NCI-H774 (cell line): Measurements from ENCODE around the gene UQCR10.

Source experiments
- DNase-seq: peaks from one replicate; lab custom pipeline; 2025; lab: John Stamatoyannopoulos, UW

Gene UQCR10

DNA sequence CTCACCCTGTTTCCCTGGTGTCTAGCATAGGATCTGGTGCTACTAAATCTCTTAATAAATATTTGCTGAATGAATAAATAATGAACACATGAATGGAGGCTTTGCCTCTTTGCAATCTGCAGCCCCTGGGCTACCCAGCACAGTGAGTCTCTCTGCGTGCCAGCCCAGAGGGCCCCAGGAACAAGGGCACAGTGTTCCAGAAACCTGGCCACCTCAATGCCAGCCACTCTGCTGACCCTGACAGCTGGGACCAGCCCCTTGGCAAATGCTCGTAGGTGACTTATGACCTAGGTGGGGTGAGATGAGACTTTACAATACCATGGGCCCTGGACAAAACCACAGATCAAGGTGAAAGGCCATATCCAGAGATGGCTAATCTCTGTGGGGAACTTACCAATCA lies 31.6 kb downstream of the UQCR10 start:
- DNase-seq = no peak

- DNase-seq = no peak
These were observed 32.1 kb downstream of the UQCR10 start for GRCh38 chr22:29799217-29799680.

DNA sequence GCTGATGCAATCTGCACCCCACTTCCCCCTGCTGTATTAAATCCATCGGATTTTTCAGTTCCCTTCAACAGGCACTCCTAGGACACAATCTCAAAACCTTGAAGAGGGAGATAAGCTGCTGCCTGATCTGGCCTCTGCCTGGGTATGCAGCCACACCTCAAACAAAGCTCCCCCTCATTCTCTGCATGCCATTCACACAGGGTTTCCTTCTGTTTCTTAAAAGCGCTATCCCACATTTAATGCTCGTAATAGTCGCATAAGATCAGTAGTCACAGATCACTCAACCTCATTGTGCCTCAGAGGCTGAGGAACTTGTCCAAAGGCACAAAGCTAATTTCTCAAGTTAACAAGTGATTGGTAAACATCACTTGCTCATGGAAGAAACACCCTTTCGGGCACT lies 34.0 kb downstream of the UQCR10 start:
- DNase-seq = no peak

GRCh38 chr22:29801796-29802195 lies 34.6 kb downstream of the UQCR10 start:
- DNase-seq = no peak

DNA sequence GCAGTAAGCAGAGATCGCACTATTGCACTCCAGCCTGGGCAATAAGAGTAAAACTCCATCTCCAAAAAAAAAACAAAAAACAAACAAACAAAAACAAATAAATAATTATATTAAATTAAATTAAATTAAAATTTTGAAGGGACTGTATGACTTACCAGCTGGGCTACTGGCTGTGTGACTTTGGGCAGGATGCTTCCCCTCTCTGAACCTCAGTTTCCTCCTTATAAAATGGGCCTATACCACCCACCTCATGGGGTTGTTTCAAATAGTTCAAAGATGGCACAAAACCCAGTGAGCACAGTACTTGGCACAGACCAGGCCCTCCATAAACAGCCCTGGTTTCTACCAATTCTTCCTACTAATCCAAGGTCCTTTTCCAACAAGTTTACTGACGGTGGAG lies 36.0 kb downstream of the UQCR10 start:
- DNase-seq = no peak

- DNase-seq = no peak
These were observed 37.8 kb downstream of the UQCR10 start for GRCh38 chr22:29804985-29805384.

- DNase-seq = no peak
These were observed 39.0 kb downstream of the UQCR10 start for GRCh38 chr22:29806196-29806595.

GRCh38 chr22:29810216-29810615 lies 43.0 kb downstream of the UQCR10 start:
- DNase-seq = no peak

- DNase-seq = no peak
These were observed 44.2 kb downstream of the UQCR10 start for GRCh38 chr22:29811377-29811776.

GRCh38 chr22:29813126-29813525 lies 46.0 kb downstream of the UQCR10 start:
- no peak for DNase-seq

DNA sequence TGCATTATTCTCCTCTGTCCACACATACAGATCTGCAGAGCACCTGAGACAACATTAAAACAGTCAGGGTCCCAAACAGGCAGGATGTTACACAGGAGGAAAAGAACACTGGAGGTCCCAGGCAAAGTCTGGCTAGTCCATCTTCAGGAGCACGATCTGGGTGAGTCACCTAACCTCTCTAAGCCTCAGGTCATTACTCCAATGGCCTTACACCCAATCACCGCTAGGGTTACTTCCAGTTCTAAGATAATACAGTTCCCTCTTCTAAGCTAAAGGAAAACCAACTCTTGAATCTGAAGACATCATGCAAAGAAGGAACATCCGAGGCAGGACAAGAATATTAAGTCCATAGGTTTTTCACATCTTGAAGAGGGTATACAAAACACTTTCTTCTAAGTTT lies 46.4 kb downstream of the UQCR10 start:
- DNase-seq = no peak

GRCh38 chr22:29814003-29814402 lies 46.8 kb downstream of the UQCR10 start:
- no peak for DNase-seq

DNA sequence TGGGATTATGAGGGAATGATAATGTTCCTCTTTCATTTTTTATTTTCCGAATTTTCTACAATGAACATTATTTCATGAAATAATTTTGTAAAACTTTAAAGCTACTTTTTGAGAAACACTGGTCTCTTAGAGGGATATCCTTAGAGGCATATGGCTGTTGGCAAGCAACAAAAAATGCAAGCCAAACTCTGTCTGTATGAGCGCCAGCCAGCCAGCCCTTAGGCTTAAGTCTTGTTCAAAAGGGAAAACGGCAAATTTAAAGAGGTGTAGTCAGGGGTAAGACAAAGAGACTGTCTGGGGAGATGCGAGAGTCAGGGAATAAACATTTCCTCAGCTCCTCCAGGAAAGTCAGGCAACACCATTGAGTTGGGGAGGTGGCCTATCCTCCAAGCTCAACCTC lies 48.4 kb downstream of the UQCR10 start:
- no peak for DNase-seq

DNA sequence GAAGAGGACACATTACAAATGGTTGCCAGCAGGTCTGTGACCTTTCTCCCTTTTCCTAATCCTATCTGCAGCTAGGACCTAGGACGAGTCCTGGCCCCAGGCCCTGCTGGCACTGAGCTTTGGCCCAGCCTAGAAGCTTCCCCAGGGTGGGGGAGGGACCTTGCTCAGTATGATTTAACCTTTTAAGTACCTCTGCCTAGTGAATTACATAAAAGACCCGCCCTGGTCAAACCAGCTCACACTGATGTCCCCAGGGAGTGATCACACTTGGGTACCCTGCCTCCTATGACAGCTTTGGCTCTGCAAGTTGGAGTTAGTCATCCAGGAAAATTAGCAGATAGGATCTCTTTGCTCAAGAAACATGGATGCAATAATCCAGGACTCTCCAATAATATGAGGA lies 49.0 kb downstream of the UQCR10 start:
- DNase-seq = no peak

- DNase-seq = no peak
These were observed 49.4 kb downstream of the UQCR10 start for GRCh38 chr22:29816539-29816938.

GRCh38 chr22:29816980-29817379 lies 49.8 kb downstream of the UQCR10 start:
- DNase-seq = no peak

- DNase-seq = no peak
These were observed 50.6 kb downstream of the UQCR10 start for GRCh38 chr22:29817724-29818123.

- no peak for DNase-seq
These were observed 52.3 kb downstream of the UQCR10 start for GRCh38 chr22:29819501-29819900.
